Measurements from ENCODE around the gene CBX1.
A peak's percentile ranks its signal among the peaks of the same experiment; 100 is the strongest.

CBX1 gene

GRCh38 chr17:48062273-48062672 lies 39.0 kb downstream of the CBX1 start:
- Histone ChIP-seq H3K4me2 (ENCODE audit: low read length) (no peak overlapping the region), H3K79me2 (ENCODE audit: control insufficient read depth, insufficient read depth, low read length, poor library complexity) (no peaks in the 10 kb centered on the region), H2BK120ac (ENCODE audit: insufficient read depth, low read length, poor library complexity) (no peak overlapping the region), H3K23ac (ENCODE audit: low read length) (no peak overlapping the region), H3K4me1 (ENCODE audit: control insufficient read depth in 1 of 2, insufficient read depth in 2 of 2, low read length in 2 of 2) (peaks cover 0 to 2% of the 10 kb centered on the region in 2 experiments), H3K27ac (ENCODE audit: low read depth, low read length) (no peak overlapping the region), H4K12ac (ENCODE audit: low read depth, low read length) (no peak overlapping the region), H2BK5ac (ENCODE audit: low read depth, low read length, poor library complexity) (no peak overlapping the region), H3K4ac (ENCODE audit: low read depth, low read length) (no peak overlapping the region), H3K18ac (ENCODE audit: low read length) (no peak overlapping the region), H3K4me3 (ENCODE audit: low read depth, low read length) (no peak overlapping the region), H3K36me3 (ENCODE audit: control insufficient read depth in 1 of 2, insufficient read depth in 2 of 2, low read length in 2 of 2) (peaks cover 45 to 54% of the 10 kb centered on the region in 2 experiments), H2AFZ (ENCODE audit: insufficient read depth, low read length, poor library complexity) (no peak overlapping the region), H2AK5ac (ENCODE audit: low read length) (no peak overlapping the region), H2BK12ac (ENCODE audit: low read length) (no peak overlapping the region), H3K14ac (ENCODE audit: low read length) (no peak overlapping the region), H3K27me3 (ENCODE audit: insufficient read depth, low read length) (no peaks in the 10 kb centered on the region), H4K8ac (ENCODE audit: low read depth, low read length) (no peak overlapping the region), H4K91ac (ENCODE audit: low read depth, low read length) (no peak overlapping the region), H3K79me1 (ENCODE audit: low read length) (no peaks in the 10 kb centered on the region), H3K9me3 (ENCODE audit: insufficient read depth, low read depth, low read length) (no peaks in the 10 kb centered on the region), H3K9ac (ENCODE audit: low read length) (no peak overlapping the region)
- no peak for DNase-seq
- no CpG with 5 or more reads among the region's 7 CpGs for WGBS (ENCODE audit: extremely low coverage, insufficient coverage, insufficient read length)

GRCh38 chr17:48060249-48060648 lies 41.0 kb downstream of the CBX1 start:
- H3K79me1 ChIP-seq (ENCODE audit: low read length) = peaks cover 3% of the 10 kb centered on the region
- no peaks in the 10 kb centered on the region for H3K27me3 ChIP-seq (ENCODE audit: insufficient read depth, low read length)
- H4K8ac ChIP-seq (ENCODE audit: low read depth, low read length) = no peak overlapping the region
- H3K4ac ChIP-seq (ENCODE audit: low read depth, low read length) = no peak overlapping the region
- DNase-seq = no peak
- peaks cover 59 to 69% of the 10 kb centered on the region in 2 experiments for H3K36me3 ChIP-seq (ENCODE audit: control insufficient read depth in 1 of 2, insufficient read depth in 2 of 2, low read length in 2 of 2)
- no peak overlapping the region for H3K23ac ChIP-seq (ENCODE audit: low read length)
- H3K14ac ChIP-seq (ENCODE audit: low read length) = no peak overlapping the region
- H3K9me3 ChIP-seq (ENCODE audit: insufficient read depth, low read depth, low read length) = no peaks in the 10 kb centered on the region
- no peak overlapping the region for H4K12ac ChIP-seq (ENCODE audit: low read depth, low read length)
- peak overlapping the region; percentile 47 for H2AFZ ChIP-seq (ENCODE audit: insufficient read depth, low read length, poor library complexity)
- H3K18ac ChIP-seq (ENCODE audit: low read length) = peak overlapping the region; percentile 58
- no peak overlapping the region for H3K9ac ChIP-seq (ENCODE audit: low read length)
- WGBS (ENCODE audit: extremely low coverage, insufficient coverage, insufficient read length) = no CpG with 5 or more reads among the region's 7 CpGs
- H2BK12ac ChIP-seq (ENCODE audit: low read length) = no peak overlapping the region
- no peak overlapping the region for H2AK5ac ChIP-seq (ENCODE audit: low read length)
- no peak overlapping the region for H3K27ac ChIP-seq (ENCODE audit: low read depth, low read length)
- H4K91ac ChIP-seq (ENCODE audit: low read depth, low read length) = no peak overlapping the region
- no peak overlapping the region for H3K4me2 ChIP-seq (ENCODE audit: low read length)
- H3K4me3 ChIP-seq (ENCODE audit: low read depth, low read length) = no peak overlapping the region
- H3K79me2 ChIP-seq (ENCODE audit: control insufficient read depth, insufficient read depth, low read length, poor library complexity) = peaks cover 3% of the 10 kb centered on the region
- H2BK5ac ChIP-seq (ENCODE audit: low read depth, low read length, poor library complexity) = no peak overlapping the region
- H2BK120ac ChIP-seq (ENCODE audit: insufficient read depth, low read length, poor library complexity) = no peak overlapping the region
- peaks cover 4 to 6% of the 10 kb centered on the region in 2 experiments for H3K4me1 ChIP-seq (ENCODE audit: control insufficient read depth in 1 of 2, insufficient read depth in 2 of 2, low read length in 2 of 2)

GRCh38 chr17:48059125-48059668 lies 42.1 kb downstream of the CBX1 start:
- no peak overlapping the region for H2AFZ ChIP-seq (ENCODE audit: insufficient read depth, low read length, poor library complexity)
- peaks cover 6% of the 10 kb centered on the region for H3K79me1 ChIP-seq (ENCODE audit: low read length)
- H3K14ac ChIP-seq (ENCODE audit: low read length) = no peak overlapping the region
- no peak overlapping the region for H4K91ac ChIP-seq (ENCODE audit: low read depth, low read length)
- no peak overlapping the region for H4K12ac ChIP-seq (ENCODE audit: low read depth, low read length)
- no CpG with 5 or more reads among the region's 32 CpGs for WGBS (ENCODE audit: extremely low coverage, insufficient coverage, insufficient read length)
- no peak overlapping the region for H3K4ac ChIP-seq (ENCODE audit: low read depth, low read length)
- no peak overlapping the region for H4K8ac ChIP-seq (ENCODE audit: low read depth, low read length)
- H3K9me3 ChIP-seq (ENCODE audit: insufficient read depth, low read depth, low read length) = no peaks in the 10 kb centered on the region
- H3K27me3 ChIP-seq (ENCODE audit: insufficient read depth, low read length) = no peaks in the 10 kb centered on the region
- H3K18ac ChIP-seq (ENCODE audit: low read length) = no peak overlapping the region
- no peak overlapping the region for H2BK12ac ChIP-seq (ENCODE audit: low read length)
- no peak overlapping the region for H2AK5ac ChIP-seq (ENCODE audit: low read length)
- DNase-seq = no peak
- H3K4me3 ChIP-seq (ENCODE audit: low read depth, low read length) = no peak overlapping the region
- peaks cover 10 to 12% of the 10 kb centered on the region in 2 experiments for H3K4me1 ChIP-seq (ENCODE audit: control insufficient read depth in 1 of 2, insufficient read depth in 2 of 2, low read length in 2 of 2)
- no peak overlapping the region for H3K27ac ChIP-seq (ENCODE audit: low read depth, low read length)
- no peak overlapping the region for H2BK120ac ChIP-seq (ENCODE audit: insufficient read depth, low read length, poor library complexity)
- H3K9ac ChIP-seq (ENCODE audit: low read length) = no peak overlapping the region
- no peak overlapping the region for H2BK5ac ChIP-seq (ENCODE audit: low read depth, low read length, poor library complexity)
- H3K36me3 ChIP-seq (ENCODE audit: control insufficient read depth in 1 of 2, insufficient read depth in 2 of 2, low read length in 2 of 2) = peaks cover 59 to 67% of the 10 kb centered on the region in 2 experiments
- H3K4me2 ChIP-seq (ENCODE audit: low read length) = no peak overlapping the region
- no peak overlapping the region for H3K23ac ChIP-seq (ENCODE audit: low read length)
- peaks cover 5% of the 10 kb centered on the region for H3K79me2 ChIP-seq (ENCODE audit: control insufficient read depth, insufficient read depth, low read length, poor library complexity)

GRCh38 chr17:48058393-48059124 lies 42.7 kb downstream of the CBX1 start:
- H3K79me1 ChIP-seq (ENCODE audit: low read length) = peaks cover 6% of the 10 kb centered on the region
- H2BK5ac ChIP-seq (ENCODE audit: low read depth, low read length, poor library complexity) = no peak overlapping the region
- H4K91ac ChIP-seq (ENCODE audit: low read depth, low read length) = no peak overlapping the region
- H3K4me3 ChIP-seq (ENCODE audit: low read depth, low read length) = no peak overlapping the region
- H2BK120ac ChIP-seq (ENCODE audit: insufficient read depth, low read length, poor library complexity) = no peak overlapping the region
- H2AK5ac ChIP-seq (ENCODE audit: low read length) = no peak overlapping the region
- H2BK12ac ChIP-seq (ENCODE audit: low read length) = no peak overlapping the region
- no peak overlapping the region for H4K8ac ChIP-seq (ENCODE audit: low read depth, low read length)
- no peak for DNase-seq
- WGBS (ENCODE audit: extremely low coverage, insufficient coverage, insufficient read length) = no CpG with 5 or more reads among the region's 11 CpGs
- no peaks in the 10 kb centered on the region for H3K27me3 ChIP-seq (ENCODE audit: insufficient read depth, low read length)
- H3K14ac ChIP-seq (ENCODE audit: low read length) = no peak overlapping the region
- H3K4ac ChIP-seq (ENCODE audit: low read depth, low read length) = no peak overlapping the region
- H2AFZ ChIP-seq (ENCODE audit: insufficient read depth, low read length, poor library complexity) = no peak overlapping the region
- H3K36me3 ChIP-seq (ENCODE audit: control insufficient read depth in 1 of 2, insufficient read depth in 2 of 2, low read length in 2 of 2) = peaks cover 56 to 66% of the 10 kb centered on the region in 2 experiments
- H4K12ac ChIP-seq (ENCODE audit: low read depth, low read length) = no peak overlapping the region
- H3K4me2 ChIP-seq (ENCODE audit: low read length) = no peak overlapping the region
- no peak overlapping the region for H3K18ac ChIP-seq (ENCODE audit: low read length)
- H3K9me3 ChIP-seq (ENCODE audit: insufficient read depth, low read depth, low read length) = no peaks in the 10 kb centered on the region
- no peak overlapping the region for H3K9ac ChIP-seq (ENCODE audit: low read length)
- peaks cover 16 to 17% of the 10 kb centered on the region in 2 experiments for H3K4me1 ChIP-seq (ENCODE audit: control insufficient read depth in 1 of 2, insufficient read depth in 2 of 2, low read length in 2 of 2)
- H3K27ac ChIP-seq (ENCODE audit: low read depth, low read length) = no peak overlapping the region
- H3K79me2 ChIP-seq (ENCODE audit: control insufficient read depth, insufficient read depth, low read length, poor library complexity) = peaks cover 5% of the 10 kb centered on the region
- H3K23ac ChIP-seq (ENCODE audit: low read length) = no peak overlapping the region
